NOMO-1 treated with dmso at 0.1 percent for 144 hours (cell line): ENCODE data around the gene C1QB.

Source experiments
- DNase-seq: peaks from one replicate; lab custom pipeline; 2025; ENCODE audit not compliant: unreplicated experiment; lab: John Stamatoyannopoulos, UW

Gene C1QB

DNA sequence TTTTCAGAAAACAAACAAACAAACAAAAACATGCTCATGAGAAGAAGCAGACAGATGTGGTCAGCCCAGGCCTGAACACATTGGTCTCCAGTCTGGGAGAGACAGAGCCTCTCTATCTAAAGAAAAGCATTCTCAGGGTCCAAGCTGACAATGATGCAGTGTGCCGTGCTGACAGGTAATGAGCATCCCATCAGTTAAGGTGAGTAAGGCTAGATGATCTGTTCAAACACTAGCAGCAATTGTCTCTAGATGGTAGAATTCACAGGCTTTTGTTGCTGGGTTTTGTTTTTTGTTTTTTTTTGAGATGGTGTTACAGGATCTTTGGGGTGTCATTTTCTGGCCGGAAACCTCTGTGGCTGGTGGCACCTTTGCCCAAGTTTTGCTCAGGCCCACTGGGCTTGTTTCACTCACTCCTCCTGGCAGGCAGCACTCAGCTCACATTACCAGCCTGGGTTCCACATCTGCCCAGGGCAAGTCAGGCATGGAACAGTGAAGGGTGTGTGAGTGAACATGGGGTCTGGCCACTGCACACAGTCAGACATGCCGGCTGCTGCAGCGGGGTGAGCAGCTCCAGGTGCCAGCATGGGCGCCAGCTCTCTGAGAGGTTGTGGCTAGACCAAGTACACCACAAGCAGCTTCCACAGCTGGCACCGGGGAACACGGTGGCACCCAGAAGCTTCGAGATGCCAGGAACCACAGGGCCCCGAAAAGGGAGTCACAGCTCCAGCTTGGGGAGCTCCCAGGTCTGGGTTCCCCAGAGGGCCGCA lies 19.2 kb upstream of the C1QB start:
- DNase-seq = no peak

DNA sequence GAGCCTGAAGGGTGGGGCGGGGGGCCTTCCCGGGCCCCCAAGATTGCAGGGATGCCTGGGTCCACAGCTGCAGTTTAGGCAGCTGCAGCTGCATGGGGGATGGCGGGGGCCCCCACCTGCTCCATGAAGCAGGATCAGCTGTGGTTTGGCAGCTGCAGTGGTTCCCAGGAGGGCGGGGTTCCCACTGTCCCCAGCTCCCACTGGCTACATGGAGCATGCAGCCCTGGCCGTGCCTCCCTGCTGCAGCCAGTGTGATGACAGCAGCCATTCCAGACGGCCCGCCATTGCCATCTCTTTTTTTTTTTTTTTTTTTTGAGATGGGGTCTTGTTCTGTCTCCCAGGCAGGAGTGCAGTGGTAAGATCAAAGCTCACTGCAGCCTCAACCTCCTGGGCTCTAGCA lies 17.6 kb upstream of the C1QB start:
- no peak for DNase-seq

GRCh38 chr1:22636353-22636752 lies 16.7 kb upstream of the C1QB start, which contains the start of gene C1QA:
Gene C1QA, plus strand, starts transcription at chr1:22636628. Its CDS starts 989 bp downstream, at chr1:22637617.
- peak; percentile 55 for DNase-seq

- DNase-seq = no peak
These were observed 16.1 kb upstream of the C1QB start for GRCh38 chr1:22636927-22637326.

GRCh38 chr1:22637907-22638445 lies 15.1 kb upstream of the C1QB start:
- DNase-seq = no peak

DNA sequence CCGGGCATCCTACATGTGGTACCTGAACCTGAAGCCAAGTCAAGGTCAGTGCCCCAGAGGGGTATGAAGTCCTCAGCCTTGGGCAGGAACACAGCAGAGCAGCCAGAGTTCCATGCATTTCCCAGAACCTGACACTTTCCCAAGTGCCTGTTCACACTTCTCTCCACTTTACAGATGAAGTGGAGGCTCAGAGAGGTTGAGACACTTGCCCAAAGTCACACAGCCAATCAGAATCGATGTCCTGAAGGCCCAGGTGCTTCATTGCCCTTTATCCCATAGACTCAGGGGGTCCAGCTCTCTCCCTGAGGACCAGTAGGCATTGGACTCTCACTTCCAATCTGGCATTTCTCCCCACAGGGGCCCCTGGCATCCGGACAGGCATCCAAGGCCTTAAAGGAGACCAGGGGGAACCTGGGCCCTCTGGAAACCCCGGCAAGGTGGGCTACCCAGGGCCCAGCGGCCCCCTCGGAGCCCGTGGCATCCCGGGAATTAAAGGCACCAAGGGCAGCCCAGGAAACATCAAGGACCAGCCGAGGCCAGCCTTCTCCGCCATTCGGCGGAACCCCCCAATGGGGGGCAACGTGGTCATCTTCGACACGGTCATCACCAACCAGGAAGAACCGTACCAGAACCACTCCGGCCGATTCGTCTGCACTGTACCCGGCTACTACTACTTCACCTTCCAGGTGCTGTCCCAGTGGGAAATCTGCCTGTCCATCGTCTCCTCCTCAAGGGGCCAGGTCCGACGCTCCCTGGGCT lies 14.4 kb upstream of the C1QB start:
- no peak for DNase-seq

DNA sequence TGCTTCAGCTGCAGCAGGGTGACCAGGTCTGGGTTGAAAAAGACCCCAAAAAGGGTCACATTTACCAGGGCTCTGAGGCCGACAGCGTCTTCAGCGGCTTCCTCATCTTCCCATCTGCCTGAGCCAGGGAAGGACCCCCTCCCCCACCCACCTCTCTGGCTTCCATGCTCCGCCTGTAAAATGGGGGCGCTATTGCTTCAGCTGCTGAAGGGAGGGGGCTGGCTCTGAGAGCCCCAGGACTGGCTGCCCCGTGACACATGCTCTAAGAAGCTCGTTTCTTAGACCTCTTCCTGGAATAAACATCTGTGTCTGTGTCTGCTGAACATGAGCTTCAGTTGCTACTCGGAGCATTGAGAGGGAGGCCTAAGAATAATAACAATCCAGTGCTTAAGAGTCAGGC lies 13.8 kb upstream of the C1QB start:
- no peak for DNase-seq

DNA sequence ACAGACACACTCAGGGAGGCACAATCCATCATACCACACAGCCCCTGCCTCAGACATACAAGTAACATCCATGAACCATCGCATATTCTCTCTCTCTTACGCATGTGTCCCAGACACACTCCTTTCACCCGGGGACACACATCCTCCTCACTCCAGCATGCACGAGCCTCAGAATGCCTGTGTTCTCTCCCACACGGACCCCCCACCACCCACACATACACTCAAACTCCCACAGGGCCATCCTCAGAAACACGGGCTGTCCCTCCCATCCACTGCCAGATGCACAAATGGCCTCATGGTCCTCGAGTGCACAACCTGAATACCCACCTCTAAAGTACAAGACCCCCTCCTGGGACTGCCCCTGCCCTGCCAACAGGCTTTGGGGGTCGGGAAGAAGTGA lies 11.8 kb upstream of the C1QB start:
- no peak for DNase-seq

DNA sequence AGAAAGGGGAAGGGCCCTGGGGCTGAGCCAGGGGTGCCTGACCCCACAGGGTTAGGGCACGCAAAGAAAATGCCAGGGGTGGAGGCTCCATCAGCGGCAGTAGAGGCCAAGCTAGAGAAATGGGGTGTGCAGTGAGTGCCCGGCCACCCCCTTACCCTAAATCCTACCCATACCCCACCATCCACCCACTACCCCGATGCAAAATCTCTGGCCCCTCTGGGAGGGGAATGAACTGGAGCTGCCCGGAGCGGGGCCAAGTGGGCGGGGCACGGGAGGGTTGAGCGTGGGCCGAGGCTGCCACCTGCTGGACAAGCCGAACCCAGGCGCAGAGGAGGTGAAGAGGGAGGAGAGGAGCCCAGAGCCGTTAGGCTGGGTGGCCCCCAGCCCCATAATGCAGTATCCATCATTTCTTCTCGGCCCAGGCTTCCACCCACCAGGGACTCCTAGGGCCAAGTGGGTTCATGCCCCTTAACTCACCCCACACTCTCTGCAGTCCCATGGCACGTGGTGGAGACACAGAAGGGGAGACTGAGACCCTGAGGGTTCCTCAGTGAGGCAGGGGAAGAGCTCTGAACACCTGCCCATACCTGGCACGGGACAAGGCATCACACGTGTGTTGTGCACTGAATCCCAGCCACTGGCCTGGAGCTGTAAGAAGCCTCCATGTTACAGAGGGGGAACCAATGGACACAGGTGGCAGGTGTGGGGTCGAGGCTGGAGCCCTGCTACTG lies 11.0 kb upstream of the C1QB start:
- DNase-seq = peak; percentile 27

DNA sequence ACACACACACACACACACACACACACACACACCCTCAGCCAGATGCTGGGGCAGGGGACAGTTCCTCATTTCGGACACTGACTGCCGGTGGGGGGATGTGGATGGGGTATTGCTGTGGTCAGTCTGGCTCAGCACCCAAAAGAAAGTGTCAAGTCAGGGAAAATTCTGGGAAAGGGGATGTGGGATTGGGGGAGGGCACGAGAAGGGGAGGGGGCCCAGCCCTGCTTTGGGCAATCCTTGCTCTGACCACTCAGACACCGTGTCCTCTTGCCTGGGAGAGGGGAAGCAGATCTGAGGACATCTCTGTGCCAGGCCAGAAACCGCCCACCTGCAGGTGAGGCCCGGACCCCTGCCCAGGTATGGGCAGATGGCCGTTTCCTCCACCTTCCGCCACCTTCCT lies 9.7 kb upstream of the C1QB start, which contains the start of gene C1QC:
Gene C1QC (plus strand): TSS at position 253 of the 400 bp plus-strand sequence. CDS start 391 bp downstream, outside the sequence.
- DNase-seq = no peak

DNA sequence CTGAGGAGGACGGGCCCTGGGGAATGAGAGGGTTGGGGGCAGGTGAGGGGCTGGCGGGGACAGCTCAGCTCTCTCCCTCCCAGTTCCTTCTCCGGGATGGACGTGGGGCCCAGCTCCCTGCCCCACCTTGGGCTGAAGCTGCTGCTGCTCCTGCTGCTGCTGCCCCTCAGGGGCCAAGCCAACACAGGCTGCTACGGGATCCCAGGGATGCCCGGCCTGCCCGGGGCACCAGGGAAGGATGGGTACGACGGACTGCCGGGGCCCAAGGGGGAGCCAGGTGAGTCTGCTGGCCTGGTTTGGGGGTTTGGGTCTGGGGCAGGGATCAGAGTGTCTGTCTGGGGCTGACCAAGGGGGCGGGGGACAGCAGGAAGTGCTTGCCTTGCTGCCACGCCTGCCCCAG lies 9.1 kb upstream of the C1QB start:
- no peak for DNase-seq

DNA sequence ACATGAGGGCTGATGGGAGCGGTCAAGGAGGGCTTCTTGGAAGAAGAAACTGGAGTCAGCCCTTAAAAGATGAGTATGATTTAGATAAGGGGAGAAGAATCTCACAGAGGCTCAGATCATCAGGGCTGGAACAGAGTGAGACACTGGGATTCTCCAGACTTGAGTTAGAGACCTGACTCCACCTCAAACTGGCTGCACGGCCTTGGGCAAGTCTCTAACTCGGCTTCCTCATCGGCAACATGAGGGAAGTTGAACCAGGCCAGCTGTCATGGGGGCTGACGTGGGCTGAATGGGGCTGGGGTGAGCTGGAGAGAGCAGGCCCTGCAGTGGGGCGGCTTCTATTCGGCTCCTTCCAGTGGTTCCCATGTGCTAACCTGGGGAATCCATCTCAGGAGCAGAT lies 7.1 kb upstream of the C1QB start:
- no peak for DNase-seq

GRCh38 chr1:22646384-22646783 lies 6.7 kb upstream of the C1QB start:
- no peak for DNase-seq

GRCh38 chr1:22650089-22650693 lies 2.8 kb upstream of the C1QB start:
- no peak for DNase-seq

DNA sequence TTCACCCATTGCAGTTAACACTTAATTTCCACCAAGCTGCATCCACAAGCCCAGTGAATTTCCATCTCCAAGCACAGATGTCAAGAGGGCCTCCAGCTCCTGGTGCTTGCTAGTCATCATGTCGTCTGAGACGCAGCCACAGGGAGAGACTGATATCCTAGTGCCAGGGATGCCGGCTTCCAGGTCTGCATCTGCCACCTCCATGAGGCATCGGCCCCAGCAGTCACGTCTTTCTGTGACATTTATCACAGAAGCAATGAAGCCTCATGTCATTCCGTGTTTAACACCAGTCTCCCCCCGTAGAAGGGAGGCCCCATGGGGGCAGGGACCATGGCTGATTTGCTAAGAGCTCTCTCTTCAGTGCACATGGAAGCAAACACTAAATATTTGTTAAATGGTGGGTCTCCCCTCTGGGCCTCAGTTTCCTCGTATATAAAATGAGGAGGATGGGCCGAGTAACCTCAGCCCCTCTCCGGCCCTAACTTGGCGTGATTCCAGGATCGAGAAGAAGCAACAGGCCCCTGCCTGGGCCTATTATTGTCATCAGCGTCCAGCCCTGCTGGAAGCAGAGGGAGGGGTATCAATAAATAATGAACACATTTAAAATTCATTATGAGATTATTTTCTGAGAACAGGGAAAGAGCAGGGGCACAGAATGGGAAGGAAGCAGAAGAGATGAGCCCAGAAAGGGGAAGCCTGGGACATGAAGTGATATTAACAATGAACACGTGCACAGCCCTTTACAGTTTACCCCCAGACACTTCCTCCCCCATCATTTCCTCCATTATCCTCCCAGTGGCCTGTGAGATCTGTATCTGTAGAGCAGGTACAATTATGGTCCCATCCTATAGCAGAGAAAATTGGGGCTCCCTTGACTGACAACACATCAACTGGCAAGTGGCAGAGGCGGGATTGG lies 837 bp upstream of the C1QB start:
- DNase-seq = no peak

DNA sequence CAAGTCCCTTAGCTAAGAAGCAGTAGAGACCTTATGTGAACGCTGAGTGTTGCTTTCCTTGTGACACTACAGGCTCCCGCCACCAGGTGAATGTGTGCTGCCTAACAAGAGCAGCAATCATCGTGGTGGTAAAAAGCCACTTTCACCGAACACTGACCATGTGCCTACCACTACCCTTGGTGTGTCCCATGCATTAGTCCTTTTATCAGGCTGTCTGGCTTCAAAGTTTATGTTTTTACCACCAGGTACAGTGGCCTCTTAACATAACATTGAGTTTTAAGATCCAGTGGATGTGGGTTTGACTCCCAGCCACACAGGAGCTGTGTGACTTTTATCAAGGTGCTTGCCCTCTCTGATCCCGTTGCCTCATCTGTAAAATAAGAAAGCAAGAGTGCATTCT lies 1.7 kb downstream of the C1QB start:
- DNase-seq = no peak

DNA sequence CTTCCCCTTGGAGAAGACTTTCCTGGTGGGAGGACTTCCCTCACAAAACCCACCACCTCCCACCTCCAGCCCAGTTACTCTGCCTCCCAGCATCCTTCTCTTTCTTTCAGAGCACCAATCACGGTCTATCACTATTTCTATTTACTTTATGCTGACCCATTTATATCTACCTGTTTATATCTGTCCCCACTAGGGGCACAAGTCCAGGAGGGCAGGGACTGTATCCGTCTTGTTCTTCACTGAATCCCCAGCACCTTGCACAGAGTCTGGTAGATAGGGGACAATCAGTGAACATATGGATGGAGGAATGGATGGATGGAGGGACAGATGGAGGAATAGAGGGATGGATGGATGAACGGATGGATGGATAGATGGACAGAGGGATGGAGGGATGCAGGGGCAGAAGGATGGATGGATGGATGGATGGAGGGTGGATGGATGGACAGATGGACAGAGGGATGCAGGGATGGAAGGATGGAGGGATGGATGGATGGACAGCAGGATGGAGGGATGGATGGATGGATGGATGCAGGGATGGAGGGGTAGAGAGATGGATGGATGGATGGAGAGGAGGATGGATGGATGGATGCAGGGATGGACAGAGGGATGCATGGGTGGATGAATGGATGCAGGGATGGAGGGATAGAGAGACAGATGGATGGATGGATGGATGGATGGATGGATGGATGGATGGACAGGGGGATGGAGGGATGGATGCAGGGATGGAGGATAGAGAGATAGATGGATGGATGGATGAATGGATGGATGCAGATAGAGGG lies 5.5 kb downstream of the C1QB start:
- DNase-seq = no peak

GRCh38 chr1:22660716-22661241 lies 7.7 kb downstream of the C1QB start:
- DNase-seq = no peak

DNA sequence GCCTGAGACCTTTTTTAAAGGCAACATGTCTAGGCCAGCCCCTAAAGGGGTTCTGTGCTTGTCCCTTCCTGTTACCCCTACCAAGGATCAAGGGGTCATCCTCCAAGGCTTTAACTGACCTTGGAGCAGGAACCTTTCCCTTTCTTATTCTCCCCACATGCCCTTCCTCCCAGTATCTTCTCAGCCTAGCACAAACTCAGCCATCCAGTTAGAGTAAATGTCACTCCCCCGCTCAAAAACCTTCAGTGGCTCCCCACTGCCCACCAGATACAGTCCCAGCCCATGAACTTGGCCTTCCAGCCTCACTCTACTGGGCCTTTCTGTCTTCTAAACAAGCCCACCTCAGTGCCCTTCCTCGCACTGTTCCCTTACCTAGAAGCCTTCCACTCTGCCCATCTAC lies 8.8 kb downstream of the C1QB start:
- no peak for DNase-seq
